NCI-H774 (cell line): ENCODE measurements around the gene LAX1.
A peak's percentile ranks its signal among the peaks of the same experiment; 100 is the strongest.
"Not testable (repeated sequence)": the region's sequence is repeated elsewhere in the genome, so short reads cannot be mapped to it uniquely, and the experiment has no call there.

ENCODE experiments used
- DNase-seq: peaks from one replicate; lab custom pipeline; 2025; lab: John Stamatoyannopoulos, UW

The LAX1 gene

DNA sequence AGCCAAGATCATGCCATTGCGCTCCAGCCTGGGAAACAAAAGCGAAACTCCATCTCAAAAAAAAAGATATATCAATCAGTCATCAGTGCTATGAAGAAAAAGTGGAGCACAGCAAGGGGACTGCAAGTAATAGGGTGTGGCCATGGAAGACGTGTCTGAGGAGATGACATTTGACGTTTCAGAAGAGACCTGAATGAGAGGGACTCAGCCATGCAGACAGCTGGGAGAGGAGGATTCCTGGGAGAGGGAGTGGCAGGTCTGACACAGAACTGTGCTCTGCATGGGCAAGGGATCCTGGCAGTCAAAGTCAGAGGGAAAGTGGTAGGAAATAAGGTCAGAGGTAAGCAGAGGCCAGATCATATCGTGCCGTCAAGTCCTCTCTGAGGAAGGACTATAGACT lies 3.3 kb downstream of the LAX1 start:
- DNase-seq: no peak

DNA sequence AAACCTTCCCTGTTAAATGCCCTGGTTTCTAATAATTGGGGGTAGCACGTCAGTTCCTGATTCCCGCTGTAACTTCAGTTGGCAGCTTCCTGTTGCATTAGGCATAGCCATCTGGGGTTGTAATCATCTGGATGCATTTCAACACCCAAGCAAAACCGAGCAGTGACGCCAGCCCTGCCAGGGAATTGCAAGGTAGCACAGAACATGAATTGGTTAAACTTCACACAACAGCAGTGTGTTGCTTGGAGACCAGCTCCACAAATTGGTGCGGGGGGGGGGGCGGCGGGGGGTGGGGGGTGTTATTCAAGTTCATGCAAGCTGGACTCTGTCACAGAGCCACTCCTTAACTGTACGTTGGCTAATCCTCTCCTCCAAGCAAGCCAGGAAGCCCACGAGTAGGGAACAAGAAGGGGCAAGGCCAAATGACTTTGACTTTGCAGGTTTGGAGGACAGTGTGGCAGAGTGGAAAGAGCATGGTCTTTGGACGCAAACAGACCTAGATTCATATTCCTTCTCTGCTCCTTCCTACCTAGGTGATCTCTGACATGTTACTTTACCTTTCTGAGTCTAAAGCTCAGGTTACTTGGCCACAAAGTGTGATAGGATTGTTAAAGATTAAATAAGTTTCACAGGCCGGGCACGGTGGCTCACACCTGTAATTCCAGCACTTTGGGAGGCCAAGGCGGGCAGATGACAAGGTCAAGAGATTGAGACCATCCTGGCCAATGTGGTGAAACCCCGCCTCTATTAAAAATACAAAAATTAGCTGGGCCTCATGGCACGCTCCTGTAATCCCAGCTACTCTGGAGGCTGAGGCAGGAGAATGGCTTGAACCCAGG lies 4.7 kb downstream of the LAX1 start:
- DNase-seq: peak; percentile 37

DNA sequence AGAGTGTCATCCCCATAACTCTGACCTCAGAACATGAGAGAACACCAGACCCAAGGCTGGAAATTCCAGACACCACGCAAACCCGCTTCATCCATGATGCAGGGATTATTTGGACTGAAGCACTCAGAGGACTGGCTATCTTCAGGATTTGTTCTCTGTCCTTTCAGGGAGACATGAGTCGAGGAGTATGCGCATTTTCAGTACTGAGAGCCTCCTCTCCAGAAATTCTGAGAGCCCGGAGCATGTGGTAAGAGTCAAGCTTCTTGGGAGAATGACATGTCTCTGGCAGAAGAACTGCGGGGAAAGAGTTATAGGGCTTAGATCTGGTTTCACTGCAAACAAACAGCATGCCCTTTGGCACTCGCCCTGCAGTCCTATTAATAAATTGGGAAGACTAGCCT lies 6.9 kb downstream of the LAX1 start:
- no peak for DNase-seq

DNA sequence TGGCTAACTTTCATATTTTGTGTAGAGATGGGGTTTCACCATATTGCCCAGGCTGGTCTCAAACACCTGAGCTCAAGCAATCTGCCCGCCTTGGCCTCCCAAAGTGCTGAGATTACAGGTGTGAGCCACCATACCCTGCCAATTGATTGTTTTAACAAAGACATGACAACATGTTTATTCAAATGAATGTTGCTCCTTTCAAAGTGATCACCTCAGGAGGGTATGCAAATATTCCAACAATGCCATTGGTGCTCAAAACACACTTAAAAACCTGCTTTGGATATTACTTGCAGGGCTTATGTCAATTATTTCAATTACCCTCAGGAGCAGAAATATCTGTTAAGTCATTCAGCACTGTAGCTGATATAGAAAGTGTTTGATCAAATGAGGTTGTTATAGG lies 7.9 kb downstream of the LAX1 start:
- no peak for DNase-seq

DNA sequence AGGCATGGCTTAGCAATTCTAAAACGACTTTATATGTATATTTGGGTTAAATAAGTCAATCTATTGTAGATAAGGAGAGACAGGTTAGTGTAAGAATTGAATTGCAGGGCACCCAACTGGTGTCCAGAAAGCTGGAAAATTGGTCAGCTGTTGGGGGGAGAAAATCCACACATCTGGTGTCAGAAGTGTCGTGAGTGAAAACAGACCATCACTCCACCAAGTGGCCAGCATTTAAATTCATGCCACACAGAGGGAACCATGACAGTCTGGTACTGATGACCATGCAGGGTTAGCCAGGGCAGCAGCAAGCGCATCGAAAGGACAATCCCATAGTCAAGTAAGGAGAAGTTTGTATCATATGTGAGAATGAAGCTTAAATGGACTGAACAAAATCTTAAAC lies 11.7 kb downstream of the LAX1 start:
- DNase-seq: no peak

DNA sequence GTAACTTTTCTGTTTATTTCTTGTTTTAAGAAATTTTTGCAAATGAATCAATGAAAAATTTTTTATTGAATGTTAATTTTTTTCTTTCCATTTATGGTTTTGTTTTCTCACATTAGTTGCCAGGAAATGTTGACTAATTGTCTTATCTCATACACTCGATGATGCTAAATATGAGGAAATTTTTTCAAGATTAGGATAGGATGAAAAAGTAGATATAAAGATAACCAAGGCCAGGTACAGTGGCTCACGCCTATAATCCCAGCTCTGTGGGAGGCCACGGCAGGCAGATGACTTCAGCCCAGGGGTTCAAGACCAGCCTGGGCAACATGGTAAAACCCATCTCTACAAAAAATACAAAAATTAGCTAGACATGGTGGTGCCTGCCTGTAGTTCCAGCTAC lies 12.6 kb downstream of the LAX1 start:
- no peak for DNase-seq

DNA sequence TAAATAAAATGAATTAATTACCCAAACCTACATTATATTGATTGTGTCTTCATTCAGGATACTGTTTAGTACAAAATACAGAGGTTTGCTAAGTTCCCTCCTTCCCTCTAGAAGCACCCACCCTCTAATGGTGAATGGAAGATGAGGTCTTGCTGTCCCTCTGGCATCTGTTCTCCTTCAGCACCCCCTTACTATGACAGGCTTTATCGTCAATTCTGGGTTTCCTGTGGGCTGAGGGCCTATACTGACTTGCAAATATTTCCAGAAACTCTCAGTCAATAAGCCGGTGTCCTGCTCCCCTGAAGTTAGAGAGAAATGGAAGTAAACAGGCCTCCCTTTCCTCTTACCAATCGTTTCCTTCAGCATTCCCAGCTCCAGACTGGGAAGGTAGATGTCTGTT lies 13.2 kb downstream of the LAX1 start:
- DNase-seq: no peak

DNA sequence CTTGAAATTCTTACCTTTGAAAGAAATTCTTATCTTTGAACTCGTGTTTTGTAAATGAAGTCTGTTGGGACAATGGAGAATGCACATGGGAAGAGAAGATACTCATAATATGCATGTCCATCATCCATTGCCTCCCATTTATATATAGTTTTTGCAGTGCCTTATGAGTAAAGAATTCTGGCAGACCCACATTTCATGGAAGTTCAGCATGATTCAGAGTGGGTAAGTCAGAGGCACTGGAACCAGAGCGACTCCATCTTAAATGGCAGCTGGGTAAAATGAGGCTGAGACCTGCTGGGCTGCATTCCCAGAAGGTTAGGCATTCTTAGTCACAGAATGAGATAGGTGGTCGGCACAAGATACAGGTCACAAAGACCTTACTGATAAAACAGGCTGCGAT lies 13.8 kb downstream of the LAX1 start:
- no peak for DNase-seq

DNA sequence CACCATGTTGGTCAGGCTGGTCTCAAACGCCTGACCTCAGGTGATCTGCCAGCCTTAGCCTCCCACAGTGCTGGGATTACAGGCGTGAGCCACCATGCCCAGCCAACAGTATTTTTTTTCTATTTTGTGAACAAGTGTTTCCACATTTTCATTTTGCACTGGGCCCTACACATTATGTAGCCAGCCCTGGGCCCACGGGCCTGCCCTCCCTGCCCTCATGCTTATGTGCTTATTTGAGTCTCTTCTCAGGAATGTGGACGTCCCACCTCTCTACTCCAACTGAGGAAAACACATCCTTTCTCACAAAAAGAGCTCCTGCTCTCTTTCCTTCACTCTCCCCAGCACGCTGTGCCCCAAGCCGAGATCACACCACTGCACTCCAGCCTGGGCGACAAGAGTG lies 17.0 kb downstream of the LAX1 start:
- no peak for DNase-seq

DNA sequence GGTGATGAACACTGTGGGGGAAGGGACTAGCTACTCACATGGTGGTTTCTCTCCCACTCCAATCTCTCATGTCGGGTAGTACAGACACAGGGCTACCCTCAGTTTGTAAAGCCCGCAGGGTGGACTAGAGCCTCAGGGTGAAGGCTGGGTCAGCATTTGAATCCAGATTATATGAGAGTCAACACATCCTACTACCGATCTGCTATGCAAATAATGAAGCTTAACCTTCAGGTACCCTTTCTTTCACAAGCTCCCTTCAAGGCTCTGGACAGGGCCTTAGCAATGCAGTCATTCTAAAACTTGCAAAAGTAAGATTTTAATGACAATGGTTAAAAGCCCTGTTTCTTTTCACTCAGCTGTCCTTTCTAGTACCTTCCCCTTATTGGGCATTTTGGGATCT lies 25.0 kb downstream of the LAX1 start:
- DNase-seq: no peak

DNA sequence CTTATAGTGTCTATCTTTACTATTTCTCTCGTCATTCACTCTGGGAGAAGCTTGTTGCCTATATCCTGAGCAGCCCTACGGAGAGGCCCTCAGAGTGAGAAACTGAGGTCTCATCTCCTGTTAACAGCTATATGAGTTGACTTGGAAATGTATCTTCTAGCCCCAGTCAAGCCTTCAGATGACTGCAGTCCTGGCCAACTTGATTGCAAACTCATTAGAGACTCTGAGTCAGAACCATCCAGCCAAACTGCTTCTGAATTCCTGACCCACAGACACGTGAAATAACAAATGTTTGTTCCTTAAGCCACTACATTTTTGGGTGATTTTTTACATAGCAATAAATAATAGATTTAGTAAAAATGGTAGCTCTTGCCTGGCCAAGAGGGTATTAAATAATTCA lies 26.5 kb downstream of the LAX1 start:
- DNase-seq: no peak

DNA sequence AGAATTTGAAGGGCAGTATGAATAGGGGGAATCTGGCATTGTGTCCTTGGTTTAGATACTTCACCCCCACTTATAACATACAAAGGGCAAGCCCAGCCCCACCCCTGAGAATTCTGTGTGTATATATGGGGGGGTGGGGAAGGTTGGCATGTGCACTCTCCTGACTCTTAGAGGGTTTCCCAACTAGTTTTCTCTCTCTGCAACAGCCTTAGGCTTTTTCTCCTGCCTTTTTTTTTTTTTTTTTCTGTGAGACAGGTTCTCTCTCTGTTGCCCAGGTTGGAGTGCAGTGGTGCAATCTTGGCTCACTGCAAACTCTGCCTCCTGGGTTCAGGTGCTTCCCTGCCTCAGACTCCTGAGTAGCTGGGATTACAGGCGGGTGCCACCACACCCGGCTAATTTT lies 27.5 kb downstream of the LAX1 start:
- no peak for DNase-seq

DNA sequence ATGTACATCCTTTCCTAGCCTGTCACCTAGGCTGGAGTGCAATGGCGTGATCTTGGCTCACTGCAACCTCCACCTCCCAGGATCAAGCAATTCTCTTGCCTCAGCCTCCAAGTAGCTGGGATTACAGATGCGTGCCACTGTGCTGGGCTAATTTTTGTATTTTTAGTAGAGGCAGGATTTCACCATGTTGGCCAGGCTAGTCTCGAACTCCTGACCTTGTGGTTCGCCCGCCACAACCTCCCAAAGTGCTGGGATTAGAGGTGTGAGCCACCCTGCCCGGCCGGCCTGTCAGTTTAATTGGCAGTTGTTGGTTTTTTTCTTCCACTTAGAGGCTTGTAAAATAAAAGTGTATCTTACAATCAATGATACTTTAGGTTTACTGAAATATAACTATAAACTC lies 28.6 kb downstream of the LAX1 start:
- not testable (repeated sequence) for DNase-seq

DNA sequence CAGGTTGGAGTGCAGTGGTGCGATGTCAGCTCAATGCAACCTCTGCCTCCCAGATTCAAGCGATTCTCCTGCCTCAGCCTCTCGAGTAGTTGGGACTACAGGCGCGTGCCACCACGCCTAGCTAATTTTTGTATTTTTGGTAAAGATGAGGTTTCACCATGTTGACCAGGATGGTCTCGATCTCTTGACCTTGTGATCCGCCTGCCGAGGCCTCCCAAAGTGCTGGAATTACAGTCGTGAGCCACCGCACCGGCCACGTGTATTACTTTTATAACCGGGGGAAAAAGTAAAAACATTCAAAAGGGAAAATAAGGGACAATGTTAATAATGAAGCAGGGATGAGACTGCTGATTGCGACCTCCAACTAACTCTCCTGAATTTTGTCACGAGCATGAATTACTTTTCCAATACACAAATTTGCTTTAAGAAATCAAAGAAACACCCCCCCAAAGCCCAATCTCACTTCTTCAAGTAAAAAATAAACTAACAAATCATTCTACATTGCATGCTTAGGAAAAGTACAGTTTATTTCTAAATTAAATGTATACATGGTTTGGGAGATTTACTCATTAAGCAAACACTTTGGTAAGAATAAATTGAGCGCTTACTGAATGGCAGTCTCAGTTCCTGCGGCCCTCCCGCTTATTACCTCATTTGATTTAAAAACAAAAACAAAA lies 29.9 kb downstream of the LAX1 start:
- no peak for DNase-seq

DNA sequence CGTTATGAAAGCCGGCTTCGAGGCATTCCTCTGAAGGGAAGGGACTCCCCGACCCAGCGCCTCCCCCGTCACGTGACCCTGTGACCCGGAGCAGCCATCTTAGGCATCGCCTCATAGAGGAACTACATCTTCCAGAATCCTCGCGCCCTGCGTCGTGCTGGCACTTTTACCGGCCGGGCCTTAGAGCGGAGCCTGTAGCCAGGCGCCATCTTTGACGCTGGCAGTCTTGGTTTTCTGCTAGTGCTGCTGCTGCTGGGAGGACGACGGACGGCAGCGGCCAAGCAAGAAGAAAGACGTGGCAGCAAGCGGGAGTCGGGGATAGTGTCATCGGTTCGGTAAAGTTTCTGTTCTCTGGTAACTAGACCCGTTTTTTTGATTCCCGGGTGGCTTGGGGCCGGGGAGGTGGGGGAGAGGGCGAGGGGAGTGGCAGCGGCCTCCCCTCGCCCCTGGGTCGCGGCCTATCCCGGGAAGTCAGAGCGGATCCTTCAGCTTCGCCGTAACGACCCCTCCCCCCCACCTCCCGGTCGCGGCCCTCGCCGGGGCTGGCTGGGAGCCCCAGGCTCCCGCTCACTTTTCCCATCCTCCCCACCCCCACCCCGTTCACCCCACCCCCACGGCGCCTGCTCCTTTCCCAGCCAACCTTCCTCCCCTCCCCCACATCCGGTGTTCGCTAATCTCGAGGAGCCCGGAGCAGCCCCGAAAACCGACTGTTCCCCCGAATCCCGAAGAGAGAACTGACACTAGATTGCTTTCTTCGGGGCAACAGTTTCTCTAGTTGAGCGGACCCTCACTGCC lies 30.7 kb downstream of the LAX1 start, which contains the start of the genes ZBED6 and ZC3H11A:
TSS of gene ZBED6 (plus strand) at position 183 of the 795 bp plus-strand sequence. CDS start 1,900 bp downstream, outside the sequence.
TSS of gene ZC3H11A (plus strand) at position 183 of the 795 bp plus-strand sequence. CDS start 21,448 bp downstream, outside the sequence.
- peak; percentile 97 for DNase-seq

DNA sequence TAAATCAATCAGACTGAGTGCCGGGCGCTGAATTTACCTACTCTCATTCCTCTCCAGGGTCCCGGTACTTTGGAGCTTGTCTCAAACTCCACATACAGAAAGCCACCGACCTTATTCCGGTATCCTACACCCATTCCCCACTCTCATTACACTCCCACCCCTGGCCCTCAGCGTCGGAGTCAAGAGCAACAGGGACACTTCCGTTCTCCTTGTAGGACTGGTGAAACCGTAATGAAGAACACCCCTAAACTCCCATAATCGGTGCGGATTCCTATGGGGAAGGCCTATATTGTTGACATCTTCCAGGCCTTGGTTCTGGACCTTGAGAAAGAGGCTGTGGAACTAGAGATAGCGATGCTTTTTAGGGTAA lies 31.2 kb downstream of the LAX1 start:
- DNase-seq: no peak

DNA sequence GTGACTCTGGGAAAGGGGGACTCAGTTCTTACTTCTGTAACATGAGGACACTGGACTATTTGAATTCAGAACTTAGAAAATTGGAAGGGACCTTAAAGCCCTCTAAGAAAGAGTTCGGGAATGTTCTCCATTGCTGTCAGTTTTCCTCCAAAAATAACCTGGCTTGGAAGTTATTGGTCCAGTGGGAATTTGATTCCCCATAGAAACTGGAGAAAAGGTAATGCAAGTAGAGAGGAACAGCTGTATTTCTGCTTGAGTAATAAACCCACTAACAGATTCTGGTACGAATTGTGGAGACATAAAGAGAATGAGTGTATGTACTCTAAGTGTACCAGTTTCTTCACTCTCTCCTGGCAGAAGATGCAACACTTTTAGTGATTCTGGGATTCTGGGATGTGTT lies 32.2 kb downstream of the LAX1 start:
- DNase-seq: no peak

DNA sequence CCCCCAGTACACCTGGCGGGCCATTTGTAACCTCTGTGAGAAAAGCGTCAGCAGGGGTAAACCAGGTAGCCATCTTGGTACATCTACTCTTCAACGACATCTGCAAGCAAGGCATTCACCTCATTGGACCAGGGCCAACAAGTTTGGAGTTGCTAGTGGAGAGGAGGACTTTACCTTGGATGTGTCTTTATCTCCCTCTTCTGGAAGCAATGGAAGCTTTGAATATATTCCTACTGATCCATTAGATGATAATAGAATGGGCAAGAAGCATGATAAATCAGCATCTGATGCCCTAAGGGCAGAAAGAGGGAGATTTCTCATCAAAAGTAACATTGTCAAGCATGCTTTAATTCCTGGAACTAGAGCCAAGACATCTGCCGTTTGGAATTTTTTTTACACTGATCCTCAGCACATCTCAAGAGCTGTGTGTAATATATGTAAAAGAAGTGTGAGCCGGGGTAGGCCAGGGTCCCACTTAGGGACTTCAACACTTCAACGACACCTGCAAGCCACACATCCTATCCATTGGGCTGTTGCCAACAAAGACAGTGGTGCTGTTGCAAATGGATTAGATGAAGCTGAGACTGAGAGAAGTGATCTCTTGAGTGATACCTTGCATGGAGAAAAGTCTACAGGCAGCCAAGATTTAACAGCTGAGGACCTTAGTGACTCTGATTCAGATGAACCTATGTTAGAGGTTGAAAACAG lies 33.1 kb downstream of the LAX1 start:
- no peak for DNase-seq

DNA sequence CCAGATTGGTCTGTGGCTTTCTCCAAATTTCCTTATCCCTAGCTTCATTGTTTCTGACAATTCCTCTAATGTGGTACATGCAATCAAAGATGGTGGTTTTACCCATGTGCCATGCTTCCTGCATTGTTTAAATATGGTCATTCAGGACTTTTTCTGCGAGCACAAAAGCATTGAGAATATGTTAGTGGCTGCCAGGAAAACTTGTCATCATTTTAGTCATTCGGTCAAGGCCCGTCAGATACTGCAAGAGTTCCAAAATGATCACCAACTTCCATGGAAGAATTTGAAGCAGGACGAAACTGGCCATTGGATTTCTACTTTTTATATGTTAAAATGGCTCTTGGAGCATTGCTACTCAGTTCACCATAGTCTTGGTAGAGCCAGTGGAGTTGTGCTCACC lies 34.2 kb downstream of the LAX1 start:
- DNase-seq: no peak

DNA sequence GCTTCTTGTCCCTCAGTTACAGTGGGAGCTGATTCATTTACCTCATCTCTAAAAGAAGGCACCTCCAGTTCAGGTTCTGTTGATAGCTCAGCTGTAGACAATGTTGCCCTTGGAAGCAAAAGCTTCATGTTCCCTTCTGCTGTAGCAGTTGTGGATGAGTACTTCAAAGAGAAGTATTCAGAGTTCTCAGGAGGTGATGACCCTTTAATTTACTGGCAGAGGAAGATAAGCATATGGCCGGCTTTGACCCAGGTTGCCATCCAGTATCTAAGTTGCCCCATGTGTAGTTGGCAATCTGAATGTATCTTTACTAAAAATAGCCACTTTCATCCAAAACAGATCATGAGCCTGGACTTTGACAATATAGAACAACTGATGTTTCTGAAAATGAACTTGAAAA lies 35.0 kb downstream of the LAX1 start:
- DNase-seq: no peak

DNA sequence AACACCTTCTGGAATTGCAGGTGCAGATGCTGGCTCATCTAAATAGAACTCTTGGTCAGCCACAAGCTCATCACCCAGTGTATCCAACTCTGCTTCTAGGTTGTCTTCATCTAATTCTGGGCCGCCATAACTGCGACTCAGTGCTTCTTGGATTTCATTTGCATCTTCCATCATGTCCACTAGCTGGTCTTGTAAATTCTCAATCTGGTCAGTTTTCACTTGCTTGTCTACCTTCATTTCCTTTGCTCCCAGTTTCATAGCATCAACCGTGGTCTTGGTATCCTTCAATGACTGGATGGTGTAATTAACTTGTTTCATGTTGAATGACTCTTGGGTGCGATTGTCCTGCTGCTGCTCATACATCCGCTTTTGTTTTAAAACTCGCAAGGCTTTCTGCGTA lies 40.7 kb downstream of the LAX1 start:
- DNase-seq: no peak

DNA sequence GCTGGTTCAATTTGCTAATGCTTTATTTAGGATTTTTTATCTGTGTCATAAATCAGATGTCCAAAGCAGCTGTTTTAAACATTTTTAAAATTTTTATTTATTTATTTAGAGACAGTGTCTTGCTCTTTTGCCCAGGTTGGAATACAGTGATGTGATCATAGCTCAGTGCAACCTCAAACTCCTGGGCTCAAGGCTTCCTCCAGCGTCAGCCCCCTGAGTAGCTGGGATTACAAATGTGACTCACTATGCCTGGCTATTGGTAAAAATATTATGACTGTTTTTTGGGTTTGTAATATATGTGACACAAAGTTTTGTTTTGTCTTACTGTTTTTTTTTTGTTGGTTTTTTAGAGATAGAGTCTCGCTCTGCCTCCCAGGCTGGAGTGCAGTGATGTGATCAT lies 42.2 kb downstream of the LAX1 start:
- no peak for DNase-seq
